Measurements from ENCODE around the gene CHD9NB.

Gene CHD9NB

DNA sequence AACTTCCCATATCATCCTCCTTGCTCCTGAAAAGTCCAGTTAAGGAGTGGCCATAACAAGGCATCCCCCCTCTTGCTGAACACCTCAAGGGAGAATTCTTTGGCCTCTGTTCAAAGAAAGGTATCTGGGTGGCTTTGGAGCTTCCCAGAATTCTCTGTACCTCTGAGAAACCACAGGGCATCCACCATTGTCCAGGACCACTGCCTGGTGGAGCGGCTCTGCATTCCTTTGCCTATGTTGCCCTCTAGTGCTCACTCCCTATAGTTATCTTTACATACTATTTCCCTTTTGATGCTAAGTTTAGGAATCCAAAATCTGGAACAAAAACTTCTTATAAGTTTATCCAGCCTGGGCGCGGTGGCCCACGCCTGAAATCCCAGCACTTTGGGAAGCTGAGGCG, 30.3 kb downstream of the CHD9NB start:
- peak; percentile 79 for DNase-seq

DNA sequence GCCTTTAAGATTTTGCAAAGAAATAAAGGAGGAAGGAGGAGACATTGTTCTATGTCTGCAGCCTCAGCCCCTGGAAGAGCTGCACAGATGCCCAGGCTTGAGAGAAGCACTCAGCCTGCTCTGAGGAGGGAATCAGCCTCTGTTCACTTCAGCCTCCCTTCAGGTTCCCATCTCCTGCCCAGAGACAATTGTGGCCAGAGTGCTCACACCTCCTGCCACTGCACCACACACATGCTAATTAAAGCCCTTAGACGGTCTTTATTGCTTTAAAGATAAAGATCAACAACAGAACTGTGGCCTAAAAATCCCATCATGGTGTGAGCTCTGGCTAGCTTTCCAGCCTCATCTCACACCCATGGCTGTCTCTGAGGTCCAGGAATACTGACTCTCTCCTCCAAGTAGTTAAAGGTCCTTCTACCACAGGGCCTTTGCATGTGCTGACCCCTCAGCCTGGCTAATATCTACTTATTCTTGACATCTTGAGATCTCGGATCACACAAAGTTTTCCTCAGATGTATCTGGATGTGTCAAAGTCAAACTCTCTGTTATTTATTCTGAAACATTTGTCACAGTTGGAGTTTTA, 33.8 kb downstream of the CHD9NB start:
- no peak for DNase-seq

DNA sequence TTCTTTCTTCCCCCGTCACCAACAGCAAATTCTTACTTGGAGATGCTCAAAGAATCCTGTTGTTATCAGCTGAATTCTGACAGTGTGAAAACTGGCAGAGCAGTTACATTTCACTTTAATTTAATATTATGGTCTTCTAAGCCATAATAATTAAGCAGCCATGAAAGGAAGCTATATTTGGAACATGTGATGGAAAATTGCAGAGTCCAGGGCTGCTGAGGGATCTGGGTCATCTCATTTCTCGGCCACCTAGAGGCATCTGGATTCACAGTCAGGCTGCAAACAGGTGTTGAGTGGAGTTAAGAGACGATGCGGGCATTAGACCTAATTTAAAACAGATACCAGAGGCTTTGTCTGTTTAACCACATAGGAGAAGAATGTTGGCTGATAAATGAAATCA, 38.4 kb downstream of the CHD9NB start:
- no peak for DNase-seq

DNA sequence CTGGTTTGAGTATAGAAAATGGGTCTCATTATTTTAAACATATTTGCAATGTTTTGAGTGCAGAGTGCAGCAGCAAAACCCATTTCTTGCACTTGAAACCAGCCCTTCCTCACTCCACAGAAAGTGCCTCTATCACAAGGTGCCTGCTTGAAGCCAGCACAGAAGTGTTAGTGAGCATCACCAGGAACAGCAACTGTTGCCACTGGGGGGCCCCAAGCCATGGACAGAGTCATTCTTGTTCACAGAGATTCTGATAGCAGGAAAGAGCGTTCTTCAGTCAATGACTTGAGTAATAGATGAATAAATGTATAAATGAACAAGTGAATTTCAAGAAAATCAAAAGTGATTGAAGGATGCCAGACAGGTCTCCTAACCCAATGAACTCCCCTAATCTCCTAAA, 45.6 kb downstream of the CHD9NB start:
- no peak for DNase-seq

DNA sequence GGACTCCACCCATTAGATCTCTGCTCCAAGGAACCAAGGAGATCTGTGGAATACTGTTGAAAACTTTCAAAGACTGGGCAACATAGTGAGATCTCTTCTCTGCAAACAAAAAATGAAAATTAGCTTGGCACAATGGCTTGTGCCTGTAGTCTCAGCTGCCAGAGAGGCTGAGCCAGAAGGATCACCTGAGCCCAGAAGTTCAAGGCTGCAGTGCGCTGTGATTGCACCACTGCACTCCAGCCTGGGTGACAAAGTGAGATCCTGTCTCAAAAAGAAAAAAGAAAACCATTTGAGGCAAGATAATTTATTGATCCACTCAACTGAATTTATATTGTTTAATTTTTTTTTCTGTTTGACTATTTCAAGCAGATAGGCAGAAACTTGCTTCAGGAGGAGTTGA, 54.8 kb downstream of the CHD9NB start:
- no peak for DNase-seq

DNA sequence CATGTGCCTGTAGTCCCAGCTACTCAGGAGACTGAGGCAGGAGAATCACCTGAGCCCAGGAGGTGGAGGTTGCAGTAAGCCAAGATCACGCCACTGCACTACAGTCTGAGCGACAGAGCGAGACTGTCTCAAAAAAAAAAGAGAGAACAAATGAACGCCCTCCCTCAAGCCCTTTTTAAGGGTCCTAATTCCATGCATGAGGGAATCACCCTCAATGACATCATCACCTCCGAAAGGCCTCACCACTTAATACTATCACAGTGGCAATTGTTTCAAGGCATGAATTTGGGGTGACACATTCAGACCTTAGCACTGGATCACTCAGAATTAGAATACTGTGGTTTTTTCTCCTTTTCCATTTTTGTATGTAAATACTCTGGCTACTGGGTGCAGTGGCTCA, 57.8 kb downstream of the CHD9NB start:
- no peak for DNase-seq

DNA sequence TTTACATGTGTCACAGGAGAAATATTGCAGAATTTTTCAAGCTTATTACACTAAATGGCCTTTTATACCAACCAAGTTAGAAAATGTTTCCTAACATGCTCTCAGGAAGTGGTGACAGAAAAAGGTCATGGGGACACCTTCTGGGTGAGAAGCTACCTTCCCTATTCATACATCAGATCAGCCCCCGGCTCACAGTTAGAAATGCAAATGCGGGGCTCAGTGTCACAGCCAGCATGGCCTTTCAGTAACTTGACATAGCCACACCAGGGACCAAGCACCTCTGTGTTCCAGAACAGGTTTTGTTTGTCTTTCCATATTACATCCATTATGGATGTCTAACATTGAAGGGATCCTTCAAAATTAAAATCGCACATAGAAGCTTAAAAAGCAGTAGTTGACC, 59.5 kb downstream of the CHD9NB start:
- no peak for DNase-seq

DNA sequence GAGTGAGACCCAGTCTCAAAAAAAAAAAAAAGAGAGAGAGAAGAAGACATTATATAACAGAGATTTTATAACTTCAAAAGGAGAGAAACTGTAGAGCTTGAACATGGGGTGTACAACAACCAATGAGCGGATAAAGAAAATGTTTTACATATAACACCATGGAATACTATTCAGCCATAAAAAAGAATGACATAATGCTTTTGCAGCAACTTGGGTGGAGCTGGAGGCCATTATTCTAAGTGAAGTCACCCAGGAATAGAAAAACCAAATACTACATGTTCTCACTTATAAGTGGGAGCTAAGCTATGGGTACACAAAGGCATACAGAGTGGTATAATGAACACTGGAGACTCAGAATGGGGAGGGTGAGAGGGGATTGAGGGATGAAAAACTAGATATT, 61.1 kb downstream of the CHD9NB start:
- DNase-seq, result no peak
